Skeletal muscle satellite cell (primary cell): Measurements from ENCODE around the gene CLDN10.

Experiments used
- H3K27me3 ChIP-seq: 2 replicates; pipeline ENCODE4 v1.7.0; 2013; ENCODE audit warnings: low read length; ENCODE audit not compliant: control insufficient read depth, insufficient read depth
- H3K36me3 ChIP-seq: 2 replicates; pipeline ENCODE4 v1.7.0; 2013; ENCODE audit warnings: mild to moderate bottlenecking, control low read depth, low read length; ENCODE audit not compliant: insufficient read depth
- H3K4me1 ChIP-seq: 2 replicates; pipeline ENCODE4 v1.7.0; 2013; ENCODE audit warnings: low read length; ENCODE audit not compliant: control insufficient read depth, insufficient read depth
- H3K4me2 ChIP-seq: 2 replicates; pipeline ENCODE4 v1.7.0; 2013; ENCODE audit warnings: mild to moderate bottlenecking, low read length
- H3K4me3 ChIP-seq: 2 replicates; pipeline ENCODE4 v1.7.0; 2013; ENCODE audit warnings: low read length
- H3K9ac ChIP-seq: 2 replicates; pipeline ENCODE4 v1.7.0; 2013; ENCODE audit warnings: mild to moderate bottlenecking, low read depth, low read length, moderate library complexity
- H3K9me3 ChIP-seq: replicated peaks from 2 replicates; pipeline ENCODE4 v1.7.0; 2013; ENCODE audit warnings: mild to moderate bottlenecking, control low read depth, low read length

Gene CLDN10

DNA sequence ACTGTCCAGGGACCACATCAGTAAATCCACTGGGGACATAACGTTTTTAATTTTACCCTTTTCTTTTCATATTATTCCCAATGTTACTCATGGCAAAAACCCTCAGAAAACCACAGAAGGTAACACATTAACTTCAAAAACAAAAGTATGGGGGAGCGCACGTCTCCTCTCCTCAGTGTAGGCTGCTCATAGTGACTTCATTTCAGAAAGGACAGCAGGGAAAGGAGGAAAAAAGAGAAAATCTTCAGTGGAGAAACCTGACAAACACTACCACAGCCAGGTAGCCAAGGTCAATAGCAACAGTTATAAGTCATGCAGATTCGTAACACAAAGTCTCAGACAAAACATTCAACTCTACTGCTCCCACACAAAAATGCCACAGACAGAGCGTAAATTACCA is 70.6 kb downstream of the CLDN10 start:
- Histone ChIP-seq H3K27me3 (no peaks in the 10 kb centered on the region), H3K9me3 (peaks cover 4% of the 10 kb centered on the region), H3K9ac (no peak overlapping the region), H3K4me3 (no peak overlapping the region), H3K4me1 (peaks cover 6% of the 10 kb centered on the region), H3K36me3 (peaks cover 72% of the 10 kb centered on the region), H3K4me2 (no peak overlapping the region)

- no peak overlapping the region for H3K4me3 ChIP-seq
- H3K4me2 ChIP-seq, result no peak overlapping the region
- H3K4me1 ChIP-seq, result peaks cover 6% of the 10 kb centered on the region
- no peaks in the 10 kb centered on the region for H3K27me3 ChIP-seq
- H3K9me3 ChIP-seq, result peaks cover 4% of the 10 kb centered on the region
- H3K36me3 ChIP-seq, result peaks cover 72% of the 10 kb centered on the region
- no peak overlapping the region for H3K9ac ChIP-seq
Observed at GRCh38 chr13:95624020-95624419, 71.5 kb downstream of the CLDN10 start.

DNA sequence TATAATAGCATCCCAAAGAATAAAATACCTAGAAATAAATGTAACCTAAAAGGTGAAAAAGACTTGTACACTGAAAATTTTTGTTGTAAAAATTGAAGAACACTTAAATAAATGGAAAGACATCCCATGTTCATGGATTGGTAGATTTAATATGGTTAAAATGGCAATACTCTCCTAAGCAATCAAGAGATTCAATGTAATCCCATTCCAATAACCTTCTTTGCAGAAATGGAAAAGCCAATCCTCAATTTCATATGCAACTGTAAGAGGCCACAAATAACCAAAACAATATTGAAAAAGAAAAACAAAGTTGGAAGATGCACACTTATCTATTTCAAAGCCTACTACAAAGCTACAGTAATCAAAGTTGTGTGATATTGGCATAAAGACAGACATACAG is 74.2 kb downstream of the CLDN10 start:
- H3K36me3 ChIP-seq, result peaks cover 77% of the 10 kb centered on the region
- no peaks in the 10 kb centered on the region for H3K27me3 ChIP-seq

DNA sequence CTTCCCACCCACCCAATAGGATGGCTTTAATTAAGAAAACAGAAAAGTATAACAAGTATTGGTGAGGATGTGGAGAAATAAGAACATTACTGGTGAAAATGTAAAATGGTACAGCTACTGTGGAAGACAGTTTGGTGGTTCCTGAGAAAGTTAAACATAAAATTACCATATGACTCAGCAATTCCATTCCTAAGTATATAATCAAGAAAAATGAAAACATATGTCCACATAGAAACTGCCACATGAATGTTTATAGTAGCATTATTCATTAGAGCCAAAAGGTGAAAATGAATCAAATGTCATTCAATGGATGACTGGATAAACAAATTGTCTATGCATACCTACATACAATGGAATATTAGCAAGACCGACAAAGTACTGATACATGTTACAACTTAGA is 75.1 kb downstream of the CLDN10 start:
- peaks cover 78% of the 10 kb centered on the region for H3K36me3 ChIP-seq
- no peak overlapping the region for H3K9ac ChIP-seq
- H3K27me3 ChIP-seq, result no peaks in the 10 kb centered on the region
- no peak overlapping the region for H3K4me3 ChIP-seq
- H3K4me2 ChIP-seq, result no peak overlapping the region
- peaks cover 6% of the 10 kb centered on the region for H3K4me1 ChIP-seq
- H3K9me3 ChIP-seq, result peaks cover 4% of the 10 kb centered on the region

More for the DNA sequence above, 74.2 kb downstream of the CLDN10 start:
- Histone ChIP-seq H3K4me3 (no peak overlapping the region), H3K9ac (no peak overlapping the region), H3K4me1 (peaks cover 6% of the 10 kb centered on the region), H3K4me2 (no peak overlapping the region), H3K9me3 (peaks cover 4% of the 10 kb centered on the region)

DNA sequence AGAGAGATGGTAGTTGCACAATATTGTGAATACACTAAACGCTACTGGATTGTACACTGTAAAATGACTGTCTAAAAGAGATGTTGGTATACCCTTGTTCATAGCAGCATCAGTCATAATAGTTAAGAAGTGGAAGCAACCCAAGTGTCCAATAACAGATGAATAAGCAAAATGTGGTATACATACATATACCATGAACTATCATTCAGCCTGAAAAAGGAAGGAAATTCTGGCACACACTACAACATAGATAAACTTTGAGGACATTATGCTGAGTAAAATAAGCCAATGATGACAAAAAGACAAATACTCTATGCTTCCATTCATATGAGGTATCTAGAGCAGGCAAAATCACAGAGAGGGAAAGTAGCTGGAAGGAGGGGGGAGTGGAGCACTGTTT is 76.0 kb downstream of the CLDN10 start:
- H3K27me3 ChIP-seq, result no peaks in the 10 kb centered on the region
- no peak overlapping the region for H3K4me2 ChIP-seq
- peaks cover 80% of the 10 kb centered on the region for H3K36me3 ChIP-seq
- H3K9me3 ChIP-seq, result peaks cover 4% of the 10 kb centered on the region
- peaks cover 6% of the 10 kb centered on the region for H3K4me1 ChIP-seq
- H3K9ac ChIP-seq, result no peak overlapping the region
- H3K4me3 ChIP-seq, result no peak overlapping the region

GRCh38 chr13:95629071-95629470 is 76.6 kb downstream of the CLDN10 start:
- no peaks in the 10 kb centered on the region for H3K27me3 ChIP-seq
- H3K4me1 ChIP-seq, result peaks cover 6% of the 10 kb centered on the region
- H3K4me3 ChIP-seq, result no peak overlapping the region
- peaks cover 4% of the 10 kb centered on the region for H3K9me3 ChIP-seq
- no peak overlapping the region for H3K4me2 ChIP-seq
- H3K36me3 ChIP-seq, result peaks cover 80% of the 10 kb centered on the region
- no peak overlapping the region for H3K9ac ChIP-seq
